Epithelial cell of prostate (primary cell): ENCODE measurements around the gene KDELR3.

Experiments used
- DNase-seq: peaks from one replicate; pipeline ENCODE4 v3.0.0-alpha.2; 2011; ENCODE audit warnings: low read depth, low spot score
- H3K27ac ChIP-seq: fragments of 450-650 bp; 2 replicates; pipeline ENCODE4 v1.5.1; 2017; ENCODE audit warnings: mild to moderate bottlenecking

KDELR3 gene

GRCh38 chr22:38467904-38468442 is at the start of gene KDELR3:
TSS of gene KDELR3 (plus strand) at chr22:38468096. CDS start at chr22:38468234, 138 bp downstream.
- DNase-seq: no peak
- H3K27ac ChIP-seq: no peak within 1 kb of the TSS

- H3K27ac ChIP-seq: no peak overlapping the region
- no peak for DNase-seq
Measured at GRCh38 chr22:38418589-38418988, 49.3 kb upstream of the KDELR3 start.

GRCh38 chr22:38419121-38419857 is 48.6 kb upstream of the KDELR3 start:
- DNase-seq: no peak
- H3K27ac ChIP-seq: no peak overlapping the region

GRCh38 chr22:38419858-38420160 is 48.1 kb upstream of the KDELR3 start:
- no peak for DNase-seq
- no peak overlapping the region for H3K27ac ChIP-seq

GRCh38 chr22:38420734-38421133 is 47.2 kb upstream of the KDELR3 start:
- no peak for DNase-seq
- no peak overlapping the region for H3K27ac ChIP-seq

GRCh38 chr22:38422611-38423511 is 45.0 kb upstream of the KDELR3 start:
- no peak for DNase-seq
- no peak overlapping the region for H3K27ac ChIP-seq

- DNase-seq: peak; percentile 3
- no peak overlapping the region for H3K27ac ChIP-seq
Measured at GRCh38 chr22:38423512-38424503, 44.1 kb upstream of the KDELR3 start.

GRCh38 chr22:38424525-38425080 is 43.3 kb upstream of the KDELR3 start:
- no peak for DNase-seq
- no peak overlapping the region for H3K27ac ChIP-seq

GRCh38 chr22:38426628-38427027 is 41.3 kb upstream of the KDELR3 start:
- no peak for DNase-seq
- no peak overlapping the region for H3K27ac ChIP-seq

GRCh38 chr22:38427465-38427864 is 40.4 kb upstream of the KDELR3 start:
- DNase-seq: no peak
- H3K27ac ChIP-seq: no peak overlapping the region

GRCh38 chr22:38427940-38428339 is 40.0 kb upstream of the KDELR3 start:
- no peak for DNase-seq

GRCh38 chr22:38428714-38429113 is 39.2 kb upstream of the KDELR3 start:
- no peak for DNase-seq

More at GRCh38 chr22:38427940-38428339, 40.0 kb upstream of the KDELR3 start:
- no peak overlapping the region for H3K27ac ChIP-seq

GRCh38 chr22:38429499-38430068 is 38.3 kb upstream of the KDELR3 start:
- no peak overlapping the region for H3K27ac ChIP-seq
- no peak for DNase-seq

More at GRCh38 chr22:38428714-38429113, 39.2 kb upstream of the KDELR3 start:
- no peak overlapping the region for H3K27ac ChIP-seq

- no peak overlapping the region for H3K27ac ChIP-seq
- no peak for DNase-seq
Measured at GRCh38 chr22:38431266-38432010, 36.5 kb upstream of the KDELR3 start.

- no peak for DNase-seq
- H3K27ac ChIP-seq: no peak overlapping the region
Measured at GRCh38 chr22:38432264-38432663, 35.6 kb upstream of the KDELR3 start.

- H3K27ac ChIP-seq: no peak overlapping the region
- no peak for DNase-seq
Measured at GRCh38 chr22:38433871-38434270, 34.0 kb upstream of the KDELR3 start.

GRCh38 chr22:38435010-38435409 is 32.9 kb upstream of the KDELR3 start:
- H3K27ac ChIP-seq: no peak overlapping the region
- DNase-seq: no peak

GRCh38 chr22:38435965-38436364 is 31.9 kb upstream of the KDELR3 start:
- no peak for DNase-seq
- H3K27ac ChIP-seq: no peak overlapping the region
